SK-N-MC (cell line): ENCODE results near the gene PRDX2.

Experiments used
- EZH2 ChIP-seq: fragments of 200-600 bp; sonication (generic); IDR thresholded peaks from one replicate; pipeline ENCODE4 v1.6.1; 2017; ENCODE audit warnings: antibody characterized with exemption
- POLR2AphosphoS5 ChIP-seq: IDR thresholded peaks from 2 replicates; pipeline ENCODE4 v1.6.1; 2012; ENCODE audit warnings: mild to moderate bottlenecking, low read depth, low read length, borderline replicate concordance

DNA sequence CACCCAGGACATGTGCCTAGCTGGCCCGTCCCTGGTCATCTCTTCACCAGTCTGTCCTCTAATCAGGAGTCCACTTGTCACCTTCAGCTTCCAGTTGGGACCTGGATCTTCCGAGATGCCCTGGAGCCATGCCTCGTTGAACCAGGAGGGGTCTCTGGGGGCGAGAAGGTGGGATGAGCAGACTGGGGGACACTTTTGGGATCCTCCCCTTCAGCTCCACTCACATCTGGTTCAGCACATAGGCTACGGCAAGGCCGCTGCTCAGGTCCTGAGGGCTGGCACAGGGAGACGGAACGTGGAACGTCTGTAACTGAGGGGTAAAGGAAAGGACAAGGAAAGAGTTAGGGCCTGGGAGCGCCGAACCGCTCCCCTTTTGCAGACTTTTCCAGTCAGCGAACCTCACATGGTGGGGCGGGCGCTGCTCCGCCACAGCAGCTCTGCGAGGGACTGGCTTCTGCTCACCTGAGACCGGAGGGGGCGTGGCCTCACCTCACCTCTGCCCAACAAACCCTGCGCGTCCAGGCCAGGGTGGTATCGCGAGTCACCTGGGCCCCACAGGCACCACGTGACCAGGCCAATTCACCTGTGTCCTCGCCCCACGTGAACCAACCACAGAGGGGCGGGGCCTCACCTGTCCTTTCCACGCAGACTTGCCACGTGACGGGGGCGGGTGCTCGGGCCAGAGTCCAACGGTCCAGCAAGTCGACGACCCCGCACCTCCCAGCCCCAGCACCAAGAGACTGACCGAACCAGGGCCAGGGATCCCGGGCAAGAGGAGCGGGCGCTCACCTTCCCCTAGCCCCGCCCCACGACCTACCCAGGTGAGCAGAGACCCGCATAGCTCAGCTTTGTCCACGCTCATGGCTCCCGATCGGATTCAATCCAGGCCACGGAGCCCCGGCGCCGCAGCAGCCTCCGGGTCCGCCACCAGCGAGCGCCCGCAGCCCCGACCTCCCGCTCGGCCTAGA is 26.7 kb downstream of the PRDX2 start, which contains the start of gene HOOK2:
- TF ChIP-seq POLR2AphosphoS5 (peak; percentile 57; the same call in 1 of the 2 replicates), EZH2 (no peak)
